ENCODE results near the gene COX6B2.
"Not testable (repeated sequence)": the region's sequence is repeated elsewhere in the genome, so short reads cannot be mapped to it uniquely, and the experiment has no call there.

The COX6B2 gene

GRCh38 chr19:55341595-55342531 lies 12.7 kb downstream of the COX6B2 start:
- no peak for DNase-seq

- DNase-seq = peak; percentile 51
These were observed 13.3 kb downstream of the COX6B2 start for GRCh38 chr19:55341171-55341588.

GRCh38 chr19:55340784-55341147 lies 13.8 kb downstream of the COX6B2 start:
- DNase-seq = no peak

- DNase-seq = no peak
These were observed 14.4 kb downstream of the COX6B2 start for GRCh38 chr19:55339889-55340783.

- DNase-seq = peak; percentile 98
These were observed 15.2 kb downstream of the COX6B2 start, which contains the start of gene KMT5C for GRCh38 chr19:55339105-55339888. Gene KMT5C (plus strand): TSS chr19:55339876. CDS start chr19:55341937, 2,061 bp downstream.

- no peak for DNase-seq
These were observed 18.4 kb downstream of the COX6B2 start for GRCh38 chr19:55336101-55336500.

GRCh38 chr19:55333870-55334269 lies 20.6 kb downstream of the COX6B2 start:
- no peak for DNase-seq

GRCh38 chr19:55329791-55330190 lies 24.7 kb downstream of the COX6B2 start:
- not testable (repeated sequence) for DNase-seq

GRCh38 chr19:55328774-55329318 lies 25.7 kb downstream of the COX6B2 start:
- DNase-seq = not testable (repeated sequence)

GRCh38 chr19:55325172-55325571 lies 29.3 kb downstream of the COX6B2 start, which contains the start of gene TMEM150B:
Gene TMEM150B (minus strand): TSS chr19:55325341. CDS start chr19:55321036, 4,305 bp downstream.
- DNase-seq = no peak

- no peak for DNase-seq
These were observed 29.9 kb downstream of the COX6B2 start for GRCh38 chr19:55324662-55325061.

- DNase-seq = no peak
These were observed 32.2 kb downstream of the COX6B2 start for GRCh38 chr19:55322204-55322885.

GRCh38 chr19:55321466-55322137 lies 32.9 kb downstream of the COX6B2 start:
- DNase-seq = no peak

GRCh38 chr19:55320844-55321419 lies 33.6 kb downstream of the COX6B2 start:
- DNase-seq = no peak

- DNase-seq = no peak
These were observed 34.7 kb downstream of the COX6B2 start for GRCh38 chr19:55319785-55320184.

GRCh38 chr19:55316646-55317045 lies 37.9 kb downstream of the COX6B2 start:
- DNase-seq = no peak

GRCh38 chr19:55315956-55316525 lies 38.5 kb downstream of the COX6B2 start:
- no peak for DNase-seq

GRCh38 chr19:55314396-55314795 lies 40.1 kb downstream of the COX6B2 start:
- DNase-seq = no peak

GRCh38 chr19:55312621-55313512 lies 41.7 kb downstream of the COX6B2 start:
- DNase-seq = no peak

All from NCI-H2107 (cell line).